ENCODE data around the gene TCIRG1. TPM values are rescaled to one million over a fixed set of nuclear protein-coding genes. Genes with fewer than 3 reads are reported as not detected.

The TCIRG1 gene
- total RNA-seq, 1 donor from 2014 or later = 3.1 TPM

GRCh38 chr11:68037411-68038225 lies 1.2 kb upstream of the TCIRG1 start:
- no peak for DNase-seq

DNA sequence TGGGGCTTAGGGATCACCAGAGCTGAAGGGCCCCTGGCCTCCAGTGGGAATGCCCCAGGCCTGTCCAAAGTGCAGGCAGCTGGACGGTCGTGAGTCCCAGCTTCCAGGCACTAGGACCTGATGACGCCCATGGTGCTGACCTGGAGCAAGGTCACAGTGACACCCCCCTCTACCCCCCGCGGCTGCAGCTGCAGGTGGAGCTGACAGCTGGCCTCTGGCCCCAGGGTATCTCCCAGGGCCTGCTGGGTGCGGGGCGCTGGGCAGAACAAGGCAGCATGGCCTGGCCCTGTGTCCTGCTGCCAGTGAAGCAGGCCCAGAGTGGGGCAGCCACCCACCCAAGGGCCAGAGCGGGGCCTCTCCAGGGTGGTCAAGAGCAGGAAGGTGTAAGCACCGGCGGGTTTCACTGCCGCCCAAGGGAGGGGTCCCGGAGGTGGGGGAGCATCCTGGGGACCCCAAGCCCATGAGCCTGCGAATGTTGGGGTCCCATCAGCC lies 553 bp upstream of the TCIRG1 start:
- DNase-seq = no peak

DNA sequence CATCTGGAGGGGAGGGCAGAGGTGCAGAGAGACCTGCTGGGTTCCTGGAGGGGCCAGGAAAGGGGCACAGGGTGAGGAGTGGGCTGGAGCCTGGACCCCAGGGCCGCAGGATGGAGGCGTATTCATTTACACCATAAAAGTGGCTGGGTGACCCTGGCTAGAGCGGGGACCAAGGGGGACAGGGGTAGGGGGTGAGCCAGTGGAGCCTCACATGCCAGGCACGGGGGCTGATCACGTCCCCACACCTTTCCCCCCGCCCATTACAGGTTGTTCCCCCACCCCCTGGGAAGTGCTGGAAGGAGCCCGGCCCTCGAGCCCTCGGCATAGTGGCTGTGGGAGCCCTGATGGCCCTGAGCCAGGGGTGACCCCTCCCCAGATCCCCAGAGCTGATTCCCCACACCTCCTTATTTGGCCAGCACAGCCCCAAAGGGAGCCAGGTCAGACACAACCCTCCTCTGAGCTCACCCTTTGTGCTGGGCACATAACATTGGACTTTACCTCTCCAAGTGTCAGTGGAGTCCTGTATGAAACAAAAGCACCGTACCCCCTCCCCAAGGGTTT lies 781 bp downstream of the TCIRG1 start:
- DNase-seq = no peak

- DNase-seq = no peak
Observed at GRCh38 chr11:68040101-68040956, 1.5 kb downstream of the TCIRG1 start.

DNA sequence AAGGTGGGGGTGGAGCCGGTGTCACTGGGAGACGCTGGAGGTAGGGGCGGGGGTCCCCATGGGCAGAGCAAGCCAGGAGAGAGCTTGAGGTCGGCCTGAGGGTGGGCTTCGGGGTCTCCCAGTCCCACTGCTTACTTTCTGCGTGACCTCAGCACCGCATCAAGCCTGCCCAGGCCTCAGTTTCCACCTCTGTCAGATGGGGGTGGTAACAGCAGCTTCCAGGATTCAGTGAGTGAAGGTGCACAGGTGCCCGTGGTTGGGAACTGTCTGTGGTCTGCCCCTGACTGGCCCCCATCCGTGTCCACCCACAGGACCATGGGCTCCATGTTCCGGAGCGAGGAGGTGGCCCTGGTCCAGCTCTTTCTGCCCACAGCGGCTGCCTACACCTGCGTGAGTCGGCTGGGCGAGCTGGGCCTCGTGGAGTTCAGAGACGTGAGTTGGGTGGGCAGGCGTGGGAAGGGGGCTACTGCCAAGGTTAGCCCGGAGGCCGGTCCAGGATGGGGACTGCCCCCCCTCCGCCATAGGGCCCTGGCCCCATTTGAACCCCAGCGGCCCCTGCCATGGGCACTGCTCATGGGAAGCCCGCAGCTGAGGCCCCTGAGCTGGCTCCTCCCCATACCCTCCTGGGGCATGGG lies 2.2 kb downstream of the TCIRG1 start:
- DNase-seq = no peak

DNA sequence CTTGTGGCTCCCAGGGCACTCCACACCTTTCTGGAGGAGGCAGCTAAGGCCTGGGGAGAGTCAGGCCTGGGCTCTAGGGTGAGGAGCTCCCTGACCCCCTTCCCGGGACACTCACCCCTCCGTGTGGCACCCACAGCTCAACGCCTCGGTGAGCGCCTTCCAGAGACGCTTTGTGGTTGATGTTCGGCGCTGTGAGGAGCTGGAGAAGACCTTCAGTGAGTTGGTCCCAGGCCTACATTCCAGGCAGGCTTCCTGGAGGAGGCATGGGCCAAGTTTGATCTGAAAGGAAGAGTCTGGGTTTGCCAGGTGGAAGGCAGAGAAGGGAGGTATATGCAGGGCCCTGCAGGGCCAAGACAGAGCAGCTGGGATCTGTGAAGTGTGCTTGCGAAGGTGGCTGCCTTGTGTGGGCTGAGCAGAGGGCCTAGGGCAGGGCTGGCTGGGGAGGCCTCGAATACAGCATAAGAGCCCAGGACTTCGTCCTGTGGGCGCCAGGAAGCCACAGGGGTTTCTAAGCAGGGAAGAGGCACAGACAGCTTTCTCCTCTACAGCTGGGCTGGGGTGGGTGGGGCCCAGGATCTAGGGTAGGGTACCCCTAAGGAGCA lies 2.9 kb downstream of the TCIRG1 start:
- no peak for DNase-seq

DNA sequence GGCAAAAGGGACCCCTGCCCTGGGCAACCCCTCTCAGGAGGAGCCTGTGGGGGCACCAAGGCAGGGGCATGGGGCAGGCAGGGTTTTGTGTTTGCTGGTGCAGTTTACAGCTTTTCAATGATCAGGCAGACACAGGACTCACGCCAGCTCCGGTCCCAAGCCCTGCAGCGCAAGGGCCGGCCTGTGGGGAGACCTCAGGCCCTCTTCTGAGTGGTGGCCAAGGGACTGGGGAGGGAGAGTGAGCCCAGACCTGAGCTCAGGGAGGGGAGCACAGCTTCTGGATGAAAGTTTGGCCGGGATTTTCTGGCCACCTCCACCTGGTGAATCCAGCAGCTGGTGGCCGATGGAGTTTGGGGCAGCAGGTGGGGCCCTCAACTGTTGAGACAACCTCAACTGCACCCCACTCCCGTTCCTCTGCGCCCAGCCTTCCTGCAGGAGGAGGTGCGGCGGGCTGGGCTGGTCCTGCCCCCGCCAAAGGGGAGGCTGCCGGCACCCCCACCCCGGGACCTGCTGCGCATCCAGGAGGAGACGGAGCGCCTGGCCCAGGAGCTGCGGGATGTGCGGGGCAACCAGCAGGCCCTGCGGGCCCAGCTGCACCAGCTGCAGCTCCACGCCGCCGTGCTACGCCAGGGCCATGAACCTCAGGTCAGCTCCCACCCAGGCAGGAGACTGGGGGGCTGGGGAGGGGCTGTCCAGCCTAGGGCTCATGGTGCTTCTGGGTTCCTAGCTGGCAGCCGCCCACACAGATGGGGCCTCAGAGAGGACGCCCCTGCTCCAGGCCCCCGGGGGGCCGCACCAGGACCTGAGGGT lies 3.6 kb downstream of the TCIRG1 start:
- no peak for DNase-seq

DNA sequence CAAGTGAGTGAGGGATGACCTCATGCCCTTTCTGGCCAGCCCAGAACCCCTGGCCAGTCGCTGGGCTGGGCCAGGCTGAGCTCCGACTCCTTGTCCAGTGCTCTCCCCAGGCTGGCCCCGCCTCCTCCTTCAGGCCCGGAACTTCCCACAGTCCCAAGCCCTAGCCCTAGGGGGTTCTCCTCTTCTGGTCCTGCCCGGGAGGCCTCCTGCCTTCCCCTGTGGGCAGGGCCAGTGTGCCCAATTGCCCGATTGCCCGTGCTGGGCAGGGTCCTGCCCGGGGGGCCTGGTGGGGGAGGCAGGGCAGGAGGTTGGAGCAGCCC lies 4.2 kb downstream of the TCIRG1 start:
- DNase-seq = no peak

GRCh38 chr11:68043349-68044144 lies 4.7 kb downstream of the TCIRG1 start:
- DNase-seq = no peak

GRCh38 chr11:68044145-68044813 lies 5.5 kb downstream of the TCIRG1 start:
- DNase-seq = no peak

- no peak for DNase-seq
Observed at GRCh38 chr11:68044898-68045351, 6.1 kb downstream of the TCIRG1 start.

- DNase-seq = no peak
Observed at GRCh38 chr11:68047437-68048290, 8.8 kb downstream of the TCIRG1 start.

DNA sequence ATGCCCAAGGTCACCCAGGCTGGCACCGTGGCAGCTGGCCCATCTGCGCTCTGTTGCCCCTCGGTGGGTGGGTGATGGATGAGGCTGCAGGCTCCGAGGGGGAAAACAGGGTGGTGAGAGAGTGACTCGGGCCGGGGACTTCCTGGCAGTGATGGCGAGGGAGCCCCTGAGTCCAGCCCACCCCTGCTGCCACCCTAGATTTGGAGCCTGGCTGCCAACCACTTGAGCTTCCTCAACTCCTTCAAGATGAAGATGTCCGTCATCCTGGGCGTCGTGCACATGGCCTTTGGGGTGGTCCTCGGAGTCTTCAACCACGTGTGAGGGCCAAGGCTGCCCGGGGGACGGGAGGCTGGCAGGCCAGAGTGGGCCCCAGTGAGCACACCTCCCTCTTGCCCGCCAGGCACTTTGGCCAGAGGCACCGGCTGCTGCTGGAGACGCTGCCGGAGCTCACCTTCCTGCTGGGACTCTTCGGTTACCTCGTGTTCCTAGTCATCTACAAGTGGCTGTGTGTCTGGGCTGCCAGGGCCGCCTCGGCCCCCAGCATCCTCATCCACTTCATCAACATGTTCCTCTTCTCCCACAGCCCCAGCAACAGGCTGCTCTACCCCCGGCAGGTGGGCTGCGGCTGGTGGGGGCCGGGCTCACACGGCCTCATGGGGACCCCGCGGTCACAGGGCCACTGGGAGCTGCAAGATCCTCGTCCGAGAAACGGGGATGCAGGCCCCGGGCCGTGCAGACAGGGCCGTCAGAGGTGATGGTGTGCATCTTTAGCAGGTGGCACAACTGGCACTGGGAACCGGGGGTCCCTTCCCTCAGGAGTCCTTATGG lies 10.1 kb downstream of the TCIRG1 start:
- DNase-seq = no peak

- no peak for DNase-seq
Observed at GRCh38 chr11:68049509-68050370, 10.9 kb downstream of the TCIRG1 start.

DNA sequence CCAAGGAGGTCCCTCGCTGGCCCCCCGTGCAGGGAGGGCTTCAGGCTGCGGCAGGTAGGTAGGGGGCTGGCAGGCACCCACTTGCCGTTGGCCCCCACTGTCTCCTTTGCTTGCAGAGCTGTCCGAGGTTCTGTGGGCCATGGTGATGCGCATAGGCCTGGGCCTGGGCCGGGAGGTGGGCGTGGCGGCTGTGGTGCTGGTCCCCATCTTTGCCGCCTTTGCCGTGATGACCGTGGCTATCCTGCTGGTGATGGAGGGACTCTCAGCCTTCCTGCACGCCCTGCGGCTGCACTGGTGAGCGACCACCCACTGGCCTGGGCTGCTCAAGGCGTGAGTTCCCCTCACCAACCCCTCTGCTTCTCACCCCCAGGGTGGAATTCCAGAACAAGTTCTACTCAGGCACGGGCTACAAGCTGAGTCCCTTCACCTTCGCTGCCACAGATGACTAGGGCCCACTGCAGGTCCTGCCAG lies 11.6 kb downstream of the TCIRG1 start:
- DNase-seq = no peak
